Measurements from ENCODE around the gene ARHGAP21. TPM values are rescaled to one million over a fixed set of nuclear protein-coding genes. Genes with fewer than 3 reads are reported as not detected.

The ARHGAP21 gene
- total and polyA plus RNA-seq, 11 donors = 20.8 to 71.9 (median 48.4) TPM

DNA sequence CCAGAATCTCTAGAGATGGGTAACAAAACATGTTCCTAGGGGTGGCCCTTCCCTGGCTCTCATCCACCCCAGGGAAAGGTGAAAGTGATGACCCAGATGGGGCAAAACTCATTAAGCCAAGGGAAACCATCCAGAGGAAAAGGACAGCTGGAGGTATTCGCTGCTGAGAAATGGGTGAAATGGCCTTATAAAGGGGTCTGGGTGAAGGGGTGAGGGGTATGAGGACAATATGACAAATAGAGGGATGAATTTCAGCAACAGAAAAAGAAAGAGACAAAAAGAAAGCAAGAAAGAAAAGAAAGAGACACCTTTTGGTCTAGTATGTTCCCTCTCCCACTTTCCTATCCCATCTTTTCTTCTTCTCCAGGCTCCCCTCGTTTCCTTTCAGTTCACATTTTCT lies 26.6 kb downstream of the ARHGAP21 start:
- WGBS, 4 donors = 95 to 97% (median 95%) methylated on average over 2 of the region's 2 CpGs
- H3K4me1 ChIP-seq = peaks cover 0 to 65% (median 33%) of the 10 kb centered on the region in 12 donors
- TF ChIP-seq POLR2A (IDR thresholded peaks at IDR 0.05) = no peak
- H3K27me3 ChIP-seq = no peaks in the 10 kb centered on the region
- ATAC-seq (no peak), DNase-seq (no peak)
- H3K9me3 ChIP-seq = no peaks in the 10 kb centered on the region
- no peaks in the 10 kb centered on the region for H3K36me3 ChIP-seq
- H3K4me3 ChIP-seq = no peak overlapping the region
- intact Hi-C loops (cut with DNase I) = no loop called here
- no peak overlapping the region for H3K27ac ChIP-seq

DNA sequence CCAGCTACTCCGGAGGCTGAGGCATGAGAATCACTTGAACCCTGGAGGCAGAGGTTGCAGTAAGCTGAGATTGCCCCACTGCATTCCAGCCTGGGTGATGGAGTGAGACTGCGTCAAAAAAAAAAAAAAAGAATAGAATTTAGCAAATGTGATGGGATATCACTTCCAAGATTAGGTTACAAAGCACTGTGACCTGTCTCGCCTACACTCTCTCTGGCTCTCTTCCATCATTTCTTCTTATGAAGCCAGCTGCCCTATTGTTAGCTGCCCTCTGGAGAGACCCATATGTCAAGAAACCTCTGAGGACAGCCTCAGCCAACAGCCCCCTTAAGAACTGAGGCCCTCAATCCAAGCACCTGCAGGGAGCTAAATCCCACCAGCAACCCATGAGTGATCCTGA lies 28.2 kb downstream of the ARHGAP21 start:
- H3K4me3 ChIP-seq = no peak overlapping the region
- H3K36me3 ChIP-seq = no peaks in the 10 kb centered on the region
- DNase-seq (no peak), ATAC-seq (peak in 3 of 4 donors; percentile 71 to 73 (median 73))
- TF ChIP-seq POLR2A (IDR thresholded peaks at IDR 0.05) = no peak
- TF ChIP-seq, protein P1, sequence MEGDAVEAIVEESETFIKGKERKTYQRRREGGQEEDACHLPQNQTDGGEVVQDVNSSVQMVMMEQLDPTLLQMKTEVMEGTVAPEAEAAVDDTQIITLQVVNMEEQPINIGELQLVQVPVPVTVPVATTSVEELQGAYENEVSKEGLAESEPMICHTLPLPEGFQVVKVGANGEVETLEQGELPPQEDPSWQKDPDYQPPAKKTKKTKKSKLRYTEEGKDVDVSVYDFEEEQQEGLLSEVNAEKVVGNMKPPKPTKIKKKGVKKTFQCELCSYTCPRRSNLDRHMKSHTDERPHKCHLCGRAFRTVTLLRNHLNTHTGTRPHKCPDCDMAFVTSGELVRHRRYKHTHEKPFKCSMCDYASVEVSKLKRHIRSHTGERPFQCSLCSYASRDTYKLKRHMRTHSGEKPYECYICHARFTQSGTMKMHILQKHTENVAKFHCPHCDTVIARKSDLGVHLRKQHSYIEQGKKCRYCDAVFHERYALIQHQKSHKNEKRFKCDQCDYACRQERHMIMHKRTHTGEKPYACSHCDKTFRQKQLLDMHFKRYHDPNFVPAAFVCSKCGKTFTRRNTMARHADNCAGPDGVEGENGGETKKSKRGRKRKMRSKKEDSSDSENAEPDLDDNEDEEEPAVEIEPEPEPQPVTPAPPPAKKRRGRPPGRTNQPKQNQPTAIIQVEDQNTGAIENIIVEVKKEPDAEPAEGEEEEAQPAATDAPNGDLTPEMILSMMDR (IDR thresholded peaks at IDR 0.05) = no peak
- no peaks in the 10 kb centered on the region for H3K27me3 ChIP-seq
- H3K9me3 ChIP-seq = no peaks in the 10 kb centered on the region
- peaks cover 0 to 67% (median 31%) of the 10 kb centered on the region in 12 donors for H3K4me1 ChIP-seq
- H3K27ac ChIP-seq = no peak overlapping the region
- 52 to 64% (median 58%) methylated on average over 3 of the region's 3 CpGs for WGBS, 4 donors
- intact Hi-C loops (cut with DNase I) = no loop called here

DNA sequence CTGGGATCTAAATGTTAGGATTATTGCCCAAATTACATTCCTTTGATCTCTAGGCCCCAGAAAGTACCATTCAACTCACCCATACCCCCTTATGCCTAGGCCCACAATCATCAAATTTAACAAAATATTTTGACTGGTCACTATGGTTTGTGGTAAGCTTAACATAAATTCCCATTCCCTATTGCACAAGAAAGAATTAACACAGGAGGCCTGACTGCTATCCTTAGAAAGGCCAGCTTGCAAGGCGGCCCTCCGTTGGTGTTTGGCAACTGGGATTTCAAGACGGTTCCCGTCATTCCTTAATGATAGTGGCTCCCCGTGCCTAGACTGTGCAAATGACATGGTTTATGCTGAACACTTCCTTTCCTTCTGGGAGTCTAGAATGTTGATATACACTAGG lies 29.6 kb downstream of the ARHGAP21 start:
- WGBS, 4 donors = 80 to 96% (median 95%) methylated on average over 5 of the region's 5 CpGs
- DNase-seq = no peak
- intact Hi-C loops (cut with DNase I) = no loop called here
- no peaks in the 10 kb centered on the region for H3K9me3 ChIP-seq
- H3K27ac ChIP-seq = no peak overlapping the region
- no peaks in the 10 kb centered on the region for H3K27me3 ChIP-seq
- no peaks in the 10 kb centered on the region for H3K36me3 ChIP-seq
- peaks cover 0 to 67% (median 28%) of the 10 kb centered on the region in 12 donors for H3K4me1 ChIP-seq
- TF ChIP-seq POLR2A (IDR thresholded peaks at IDR 0.05) = no peak
- TF ChIP-seq, protein P1 (IDR thresholded peaks at IDR 0.05) = no peak
- no peak overlapping the region for H3K4me3 ChIP-seq
- no peak for ATAC-seq

DNA sequence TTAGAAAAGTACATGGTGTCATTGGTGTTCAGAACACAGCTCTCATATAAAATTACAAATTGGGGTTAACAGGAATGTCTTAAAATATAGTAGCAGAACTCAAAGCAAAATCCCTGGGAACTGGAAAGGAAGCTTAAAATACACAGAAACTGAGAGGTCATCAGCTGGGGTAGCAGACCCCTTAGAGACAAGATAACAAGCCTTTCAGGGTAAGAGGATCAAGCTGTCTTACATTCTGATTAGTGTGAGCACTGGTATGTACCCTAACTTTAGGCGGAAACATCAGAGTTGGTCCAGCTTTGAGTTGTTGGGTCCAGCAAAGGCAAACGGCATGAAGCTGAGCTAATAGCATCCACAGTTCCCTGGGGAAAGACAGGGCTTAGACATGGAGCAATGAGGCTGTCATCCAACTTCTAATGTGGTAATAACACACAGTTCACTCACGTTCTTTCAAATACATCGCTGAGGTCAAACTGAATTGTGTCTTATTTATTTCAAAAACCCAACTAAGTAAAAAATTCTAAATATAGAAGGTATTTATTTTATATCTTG lies 32.6 kb downstream of the ARHGAP21 start:
- H3K27me3 ChIP-seq = no peaks in the 10 kb centered on the region
- no peaks in the 10 kb centered on the region for H3K9me3 ChIP-seq
- peaks cover under 1 to 58% (median 17%) of the 10 kb centered on the region in 12 donors for H3K4me1 ChIP-seq
- intact Hi-C loops (cut with DNase I) = no loop called here
- TF ChIP-seq, protein P1 (IDR thresholded peaks at IDR 0.05) = no peak
- no peak for TF ChIP-seq POLR2A (IDR thresholded peaks at IDR 0.05)
- no peaks in the 10 kb centered on the region for H3K36me3 ChIP-seq
- peak overlapping the region in 3 of 12 donors; percentile 1 to 31 (median 16) for H3K27ac ChIP-seq
- ATAC-seq (peak in 3 of 4 donors; percentile 62 to 83 (median 78)), DNase-seq (peak in 1 of 5 donors; percentile 55)
- 54 to 61% (median 54%) methylated on average over 4 of the region's 4 CpGs for WGBS, 4 donors
- H3K4me3 ChIP-seq = no peak overlapping the region

Measured in heart left ventricle (tissue), 16 donors.